OCI-LY3 (cell line): Measurements from ENCODE around the gene PDE10A.

Experiments used
- EZH2phosphoT487 ChIP-seq: fragments of 200-600 bp; shearing (Covaris generic); IDR thresholded peaks from 2 replicates; pipeline ENCODE4 v1.6.1; 2018; ENCODE audit warnings: antibody characterized with exemption, mixed run types, low read depth
- TF ChIP-seq, protein P1 (sequence below): fragments of 200-600, 300-600 bp; sonication (generic); IDR thresholded peaks from 2 replicates; pipeline ENCODE4 v1.5.1; 2014; ENCODE audit warnings: antibody characterized with exemption, low read length, low read depth

DNA sequence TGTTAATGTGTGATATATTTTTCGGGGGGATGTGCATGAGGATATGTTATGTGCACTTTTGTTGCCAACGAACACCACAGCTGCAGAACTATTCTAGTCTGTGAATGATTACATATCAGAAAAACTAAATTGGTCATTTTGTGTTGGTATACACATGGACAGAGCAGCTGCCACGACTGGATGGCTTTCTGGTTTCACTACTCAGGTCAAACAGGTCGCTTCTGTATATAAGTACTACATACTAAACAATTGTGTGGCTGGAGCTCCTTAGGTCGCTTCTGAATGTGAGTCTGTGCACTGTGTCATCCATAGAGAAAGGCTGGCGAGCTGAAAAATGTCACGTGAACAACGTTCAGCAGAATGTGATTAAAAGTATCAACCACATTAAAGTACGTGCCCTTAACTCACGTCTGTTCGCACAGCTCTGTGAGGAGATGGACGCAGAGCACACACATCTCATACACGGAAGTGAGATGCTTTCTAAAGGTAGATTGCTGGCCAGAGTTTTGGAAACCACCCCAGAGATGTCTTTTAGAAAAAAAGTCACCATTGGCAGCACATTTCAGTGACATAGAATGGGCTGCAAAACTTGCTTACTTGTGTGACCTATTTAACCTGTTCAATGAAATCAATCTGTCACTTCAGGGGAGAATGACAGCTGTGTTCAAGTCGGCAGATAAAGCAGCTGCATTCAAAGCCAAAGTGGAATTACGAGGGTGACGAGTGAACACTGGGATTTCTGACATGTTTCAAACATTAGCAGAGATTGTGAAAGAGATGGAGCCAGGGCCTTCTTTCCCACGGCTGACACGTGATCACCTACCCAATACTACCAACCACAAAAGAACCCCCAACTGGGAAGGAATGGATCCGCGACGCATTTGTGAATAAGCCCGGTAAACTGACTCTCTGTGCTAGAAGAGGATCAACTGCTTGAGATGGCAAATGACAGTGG is 176.6 kb downstream of the PDE10A start:
- TF ChIP-seq, protein P1, sequence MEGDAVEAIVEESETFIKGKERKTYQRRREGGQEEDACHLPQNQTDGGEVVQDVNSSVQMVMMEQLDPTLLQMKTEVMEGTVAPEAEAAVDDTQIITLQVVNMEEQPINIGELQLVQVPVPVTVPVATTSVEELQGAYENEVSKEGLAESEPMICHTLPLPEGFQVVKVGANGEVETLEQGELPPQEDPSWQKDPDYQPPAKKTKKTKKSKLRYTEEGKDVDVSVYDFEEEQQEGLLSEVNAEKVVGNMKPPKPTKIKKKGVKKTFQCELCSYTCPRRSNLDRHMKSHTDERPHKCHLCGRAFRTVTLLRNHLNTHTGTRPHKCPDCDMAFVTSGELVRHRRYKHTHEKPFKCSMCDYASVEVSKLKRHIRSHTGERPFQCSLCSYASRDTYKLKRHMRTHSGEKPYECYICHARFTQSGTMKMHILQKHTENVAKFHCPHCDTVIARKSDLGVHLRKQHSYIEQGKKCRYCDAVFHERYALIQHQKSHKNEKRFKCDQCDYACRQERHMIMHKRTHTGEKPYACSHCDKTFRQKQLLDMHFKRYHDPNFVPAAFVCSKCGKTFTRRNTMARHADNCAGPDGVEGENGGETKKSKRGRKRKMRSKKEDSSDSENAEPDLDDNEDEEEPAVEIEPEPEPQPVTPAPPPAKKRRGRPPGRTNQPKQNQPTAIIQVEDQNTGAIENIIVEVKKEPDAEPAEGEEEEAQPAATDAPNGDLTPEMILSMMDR = no peak
- no peak for TF ChIP-seq EZH2phosphoT487
